Activated CD4-positive, alpha-beta T cell treated with anti-CD3 and anti-CD28 coated beads, Interleukin-2, amount 50 U/mL, for 4 hours (primary cell): ENCODE results near the gene SLC19A1.

Source experiments
- DNase-seq, 2 experiments: peaks; one replicate each; pipeline ENCODE4 v3.0.0-alpha.2; 2020

Gene SLC19A1

DNA sequence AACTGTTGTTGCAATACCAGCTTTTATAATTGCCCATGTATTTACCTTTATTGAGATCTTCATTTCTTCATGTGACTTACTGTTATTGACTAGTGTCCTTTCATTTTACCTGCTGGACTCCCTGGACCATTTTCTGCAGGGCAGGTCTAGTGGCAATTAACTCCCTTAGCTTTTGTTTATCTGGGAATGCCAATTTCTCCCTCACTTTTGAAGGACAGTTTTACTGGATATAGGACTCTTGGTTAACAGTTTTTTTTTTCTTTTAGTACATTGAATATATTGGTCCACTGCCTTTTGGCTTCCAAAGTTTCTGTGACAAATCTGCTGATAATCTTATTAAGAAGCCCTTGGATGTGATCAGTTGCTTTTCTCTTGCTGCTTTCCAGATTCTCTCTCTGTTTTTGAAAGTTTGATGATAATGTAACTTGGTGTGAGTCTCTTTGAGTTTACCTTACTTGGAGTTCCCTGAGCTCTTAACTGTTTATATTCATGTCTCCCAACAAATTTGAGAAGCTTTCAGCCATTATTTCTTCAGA lies 80.4 kb downstream of the SLC19A1 start:
- DNase-seq: no peak

DNA sequence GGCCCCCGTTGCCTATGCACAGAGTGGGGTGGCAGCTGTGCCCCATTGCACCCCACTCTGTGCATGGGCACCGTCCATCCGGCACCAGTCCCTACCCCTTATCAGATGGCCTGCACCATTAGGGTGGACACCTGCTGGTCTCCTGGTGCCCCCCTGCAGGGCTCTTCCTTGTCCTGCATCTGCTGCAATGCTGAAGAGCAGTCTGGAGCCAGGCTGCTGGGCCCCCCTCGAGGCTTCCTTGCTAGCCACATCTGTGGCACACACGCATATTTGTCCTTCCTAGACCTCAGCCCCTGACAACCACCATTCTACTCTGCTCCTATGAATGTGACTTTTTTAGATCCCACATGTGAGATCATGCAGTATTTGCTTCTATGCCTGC lies 80.9 kb downstream of the SLC19A1 start:
- no peak for DNase-seq

GRCh38 chr21:45460611-45461368 lies 81.5 kb downstream of the SLC19A1 start:
- no peak for DNase-seq

- DNase-seq: no peak
These were observed 82.2 kb downstream of the SLC19A1 start for GRCh38 chr21:45460011-45460565.

GRCh38 chr21:45459171-45460010 lies 82.8 kb downstream of the SLC19A1 start:
- no peak for DNase-seq

DNA sequence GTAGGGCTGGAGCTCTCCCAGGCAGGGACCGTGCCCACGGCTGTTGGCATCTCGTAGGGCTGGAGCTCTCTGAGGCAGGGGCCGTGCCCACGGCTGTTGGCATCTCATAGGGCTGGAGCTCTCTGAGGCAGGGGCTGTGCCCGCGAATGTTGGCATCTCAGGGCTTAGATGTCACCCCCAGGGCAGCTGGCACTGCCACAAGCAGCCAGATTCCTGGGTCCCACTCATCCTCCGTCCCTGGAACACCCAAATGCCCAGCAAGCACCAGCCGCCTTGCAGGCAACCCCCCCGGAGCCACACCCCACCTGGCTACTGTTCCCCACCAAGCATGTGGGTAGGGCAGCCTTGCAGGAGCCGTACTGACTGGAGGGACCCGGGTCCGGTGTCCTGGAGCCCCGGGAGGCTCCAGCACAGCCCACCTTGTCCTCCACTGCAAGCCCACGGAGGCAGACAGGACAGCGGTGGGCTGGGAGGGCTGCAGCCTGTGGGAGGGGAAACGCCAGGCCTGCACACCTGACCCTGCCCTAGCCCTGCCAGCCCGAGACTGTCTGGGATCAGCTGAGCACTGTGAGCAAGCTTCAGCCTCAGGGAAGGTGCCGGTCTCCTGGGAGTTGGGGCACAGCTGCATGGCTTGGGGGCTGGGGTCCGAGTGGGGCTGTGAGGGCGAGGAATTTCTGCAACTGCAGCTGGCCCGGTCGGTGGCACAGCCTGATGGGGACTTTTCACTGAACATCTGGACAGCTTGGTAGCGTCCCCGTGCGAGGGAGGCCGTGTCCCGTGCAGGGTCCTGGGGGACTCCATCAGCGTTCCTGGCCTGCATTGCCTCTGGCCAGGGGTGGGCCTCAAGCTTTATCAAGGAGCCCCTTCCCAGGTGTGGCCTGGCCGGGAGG lies 83.7 kb downstream of the SLC19A1 start:
- DNase-seq: no peak

DNA sequence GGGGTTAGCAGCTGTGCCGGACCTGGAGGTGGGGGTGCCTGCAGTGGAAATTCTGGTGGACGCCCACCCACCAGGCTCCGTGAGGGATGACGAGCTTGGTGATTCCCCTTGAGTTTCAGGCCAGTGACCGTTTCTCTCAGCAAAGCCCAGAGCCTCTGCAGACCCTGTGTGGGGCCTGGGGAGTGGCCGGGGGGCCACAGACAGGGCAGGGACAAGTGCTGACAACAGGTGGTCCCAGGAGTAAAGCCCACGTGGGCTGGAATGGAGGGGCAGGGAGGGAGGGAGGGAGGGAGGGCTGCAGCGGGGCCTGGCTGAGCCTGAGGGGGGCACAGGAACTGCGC lies 84.4 kb downstream of the SLC19A1 start:
- DNase-seq: no peak

GRCh38 chr21:45457161-45457831 lies 84.9 kb downstream of the SLC19A1 start:
- DNase-seq: no peak

DNA sequence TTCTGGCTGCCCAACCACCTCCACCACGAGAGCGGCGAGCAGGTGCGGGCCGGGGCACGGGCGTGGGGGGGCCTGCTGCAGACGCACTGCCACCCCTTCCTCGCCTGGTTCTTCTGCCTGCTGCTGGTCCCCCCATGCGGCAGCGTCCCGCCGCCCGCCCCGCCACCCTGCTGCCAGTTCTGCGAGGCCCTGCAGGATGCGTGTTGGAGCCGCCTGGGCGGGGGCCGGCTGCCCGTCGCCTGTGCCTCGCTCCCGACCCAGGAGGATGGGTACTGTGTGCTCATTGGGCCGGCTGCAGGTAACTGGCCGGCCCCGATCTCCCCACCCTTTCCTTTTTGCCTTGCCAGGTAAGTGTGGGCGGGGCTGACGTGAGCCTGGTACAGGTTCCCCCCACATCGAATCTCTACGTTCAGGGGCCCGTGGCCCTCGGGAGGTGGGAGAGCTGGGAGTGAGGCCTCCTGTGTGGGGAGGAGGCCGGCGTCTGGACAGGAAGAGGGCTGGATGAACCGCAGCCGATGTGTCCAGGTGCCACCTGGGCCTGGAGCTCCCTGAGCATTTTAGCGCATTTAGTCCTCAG lies 85.6 kb downstream of the SLC19A1 start:
- DNase-seq: no peak

DNA sequence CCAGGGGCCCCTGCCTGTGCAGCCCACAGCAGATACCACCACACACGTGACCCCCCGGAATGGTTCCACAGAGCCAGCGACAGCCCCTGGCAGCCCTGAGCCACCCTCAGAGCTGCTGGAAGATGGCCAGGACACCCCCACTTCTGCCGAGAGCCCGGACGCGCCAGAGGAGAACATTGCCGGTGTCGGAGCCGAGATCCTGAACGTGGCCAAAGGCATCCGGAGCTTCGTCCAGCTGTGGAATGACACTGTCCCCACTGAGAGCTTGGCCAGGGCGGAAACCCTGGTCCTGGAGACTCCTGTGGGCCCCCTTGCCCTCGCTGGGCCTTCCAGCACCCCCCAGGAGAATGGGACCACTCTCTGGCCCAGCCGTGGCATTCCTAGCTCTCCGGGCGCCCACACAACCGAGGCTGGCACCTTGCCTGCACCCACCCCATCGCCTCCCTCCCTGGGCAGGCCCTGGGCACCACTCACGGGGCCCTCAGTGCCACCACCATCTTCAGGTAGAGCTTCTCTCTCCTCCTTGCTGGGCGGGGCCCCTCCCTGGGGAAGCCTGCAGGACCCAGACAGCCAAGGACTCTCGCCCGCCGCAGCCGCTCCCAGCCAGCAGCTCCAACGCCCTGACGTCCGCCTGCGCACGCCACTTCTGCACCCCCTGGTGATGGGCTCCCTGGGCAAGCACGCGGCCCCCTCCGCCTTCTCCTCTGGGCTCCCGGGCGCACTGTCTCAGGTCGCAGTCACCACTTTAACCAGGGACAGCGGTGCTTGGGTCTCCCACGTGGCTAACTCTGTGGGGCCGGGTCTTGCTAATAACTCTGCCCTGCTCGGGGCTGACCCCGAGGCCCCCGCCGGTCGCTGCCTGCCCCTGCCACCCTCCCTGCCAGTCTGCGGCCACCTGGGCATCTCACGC lies 86.3 kb downstream of the SLC19A1 start:
- DNase-seq: no peak

DNA sequence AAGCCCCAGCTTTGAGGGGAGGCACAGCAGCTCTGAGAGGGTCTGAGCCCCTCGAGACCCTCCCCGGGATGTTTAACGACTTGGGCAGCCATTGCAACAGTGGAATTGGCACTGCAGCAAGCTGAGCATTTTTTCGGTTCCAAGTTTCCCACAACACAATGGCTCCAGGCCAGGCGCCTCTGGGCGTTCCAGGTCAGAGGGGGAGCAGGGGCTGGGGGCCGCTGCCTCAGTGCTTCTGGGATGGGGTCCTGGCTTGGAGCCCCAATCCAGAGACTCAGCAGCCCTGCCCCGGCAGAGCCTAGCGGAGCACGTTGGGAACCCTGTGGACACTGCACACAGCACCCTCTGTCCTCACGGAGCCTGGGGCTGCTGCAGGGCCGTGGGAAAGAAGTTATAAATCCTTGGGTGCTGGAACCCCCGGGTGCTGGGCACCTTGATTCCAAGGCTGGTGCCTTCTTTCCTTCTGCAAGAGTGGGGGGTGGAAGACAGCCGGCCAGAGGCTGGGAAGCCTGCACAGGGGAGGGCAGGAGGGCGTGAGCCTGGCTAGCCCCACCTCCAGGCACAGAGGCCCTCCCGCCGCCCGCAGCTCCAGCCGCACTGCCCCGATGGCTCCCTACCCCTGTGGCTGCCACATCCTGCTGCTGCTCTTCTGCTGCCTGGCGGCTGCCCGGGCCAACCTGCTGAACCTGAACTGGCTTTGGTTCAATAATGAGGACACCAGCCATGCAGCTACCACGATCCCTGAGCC lies 87.1 kb downstream of the SLC19A1 start:
- DNase-seq: no peak

- DNase-seq: no peak
These were observed 87.9 kb downstream of the SLC19A1 start for GRCh38 chr21:45454060-45454925.

GRCh38 chr21:45453308-45453950 lies 88.8 kb downstream of the SLC19A1 start:
- no peak for DNase-seq

- no peak for DNase-seq
These were observed 89.4 kb downstream of the SLC19A1 start for GRCh38 chr21:45452696-45453307.

GRCh38 chr21:45451771-45452182 lies 90.5 kb downstream of the SLC19A1 start:
- DNase-seq: no peak

GRCh38 chr21:45451091-45451740 lies 91.0 kb downstream of the SLC19A1 start:
- no peak for DNase-seq

DNA sequence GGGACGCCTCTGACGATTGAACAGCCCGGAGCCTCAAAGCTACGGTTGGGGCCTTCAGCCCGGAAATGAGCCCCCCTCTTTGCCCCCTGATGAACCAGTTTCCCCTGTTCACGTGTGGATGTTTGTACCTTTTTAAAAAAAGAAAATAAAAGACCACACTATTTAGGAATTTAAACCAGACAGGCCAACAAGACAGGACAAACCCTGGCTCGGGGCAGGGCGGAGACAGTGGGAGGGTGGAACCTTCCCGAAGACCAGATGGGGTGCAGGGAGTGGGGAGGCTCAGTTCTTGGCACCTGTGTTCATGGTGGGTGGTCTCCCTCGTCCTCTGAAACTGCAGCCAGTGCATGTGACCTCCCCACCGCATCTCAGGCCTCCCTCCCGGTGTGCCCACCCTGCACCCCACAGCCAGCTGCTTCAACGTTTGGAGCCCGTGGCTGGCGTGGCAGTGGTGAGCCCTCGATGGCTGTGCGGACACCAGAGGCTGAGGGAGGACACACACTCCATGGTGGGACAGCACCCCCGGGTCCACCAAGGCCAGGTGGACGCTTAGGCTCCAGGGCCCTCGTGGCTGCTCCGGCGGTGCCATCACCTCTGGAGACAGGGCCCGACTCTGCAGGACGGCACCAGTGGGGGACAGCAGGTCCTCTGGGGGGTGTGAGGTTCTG lies 91.7 kb downstream of the SLC19A1 start:
- DNase-seq: no peak
